NCI-H187 (cell line): ENCODE measurements around the gene RPS6KL1.
"Not testable (repeated sequence)": the region's sequence is repeated elsewhere in the genome, so short reads cannot be mapped to it uniquely, and the experiment has no call there.

ENCODE experiments used
- DNase-seq, 2 experiments: peaks; one replicate each; lab custom pipeline; 2025; lab: John Stamatoyannopoulos, UW

Gene RPS6KL1

GRCh38 chr14:74936151-74936550 lies 13.1 kb upstream of the RPS6KL1 start:
- no peak for DNase-seq

DNA sequence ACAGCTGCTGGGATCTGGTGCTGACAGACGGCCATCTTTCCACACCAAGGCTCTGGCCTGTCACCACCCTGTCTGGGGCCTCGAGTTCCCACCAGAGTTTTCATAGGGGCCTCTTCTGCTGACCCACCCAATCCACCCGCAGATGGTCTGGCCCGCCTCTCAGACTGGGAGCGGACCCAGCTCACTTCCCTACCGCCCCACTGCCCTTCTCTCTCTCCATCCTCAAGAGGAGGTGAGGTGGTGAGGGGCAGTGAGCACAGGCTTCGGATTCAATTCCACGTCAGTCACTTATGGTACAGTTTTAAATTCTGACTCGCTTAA lies 12.3 kb upstream of the RPS6KL1 start:
- no peak for DNase-seq

GRCh38 chr14:74934476-74935359 lies 11.7 kb upstream of the RPS6KL1 start:
- DNase-seq = no peak

- no peak for DNase-seq
Measured at GRCh38 chr14:74934041-74934440, 11.0 kb upstream of the RPS6KL1 start.

DNA sequence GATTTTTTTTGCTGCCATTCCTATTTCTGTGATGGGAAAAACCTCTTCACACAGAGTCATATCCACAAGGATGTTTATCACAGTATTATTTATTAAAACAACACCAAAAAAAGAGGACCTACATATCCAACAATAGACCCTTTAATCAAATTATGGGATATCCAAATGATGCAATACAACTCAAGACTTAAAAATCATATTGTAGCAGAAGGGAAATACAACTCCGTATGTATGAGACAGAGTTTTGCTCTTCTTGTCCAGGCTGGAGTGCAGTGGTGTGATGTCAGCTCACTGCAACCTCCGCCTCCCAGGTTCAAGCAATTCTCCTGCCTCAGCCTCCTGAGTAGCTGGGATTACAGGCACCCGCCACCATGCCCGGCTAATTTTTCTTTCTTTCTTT lies 9.9 kb upstream of the RPS6KL1 start:
- DNase-seq = not testable (repeated sequence)

DNA sequence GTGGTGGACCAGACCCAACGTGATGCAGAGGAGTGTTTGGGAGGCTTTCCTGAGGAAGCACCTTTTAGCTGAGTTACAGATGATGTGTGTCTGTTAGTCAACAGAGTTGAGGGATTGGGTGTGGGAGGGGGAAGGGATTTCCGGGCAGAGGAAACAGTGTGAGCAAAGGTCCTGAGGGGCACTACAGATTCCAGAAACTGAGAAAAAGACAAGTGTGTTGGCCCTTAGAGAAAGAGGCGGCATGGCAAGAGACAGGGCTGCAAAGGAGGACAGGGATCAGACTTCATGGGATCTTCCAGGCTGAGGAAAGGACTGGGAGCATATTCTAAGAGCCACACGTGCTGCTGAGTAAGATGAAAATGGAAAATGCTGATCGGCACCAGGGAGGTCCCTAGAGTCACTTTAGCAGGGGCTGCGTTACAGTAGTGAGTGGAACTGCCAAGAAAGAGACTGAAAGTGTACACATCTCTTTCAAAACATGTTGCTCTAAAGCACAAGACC lies 9.4 kb upstream of the RPS6KL1 start:
- DNase-seq = no peak

DNA sequence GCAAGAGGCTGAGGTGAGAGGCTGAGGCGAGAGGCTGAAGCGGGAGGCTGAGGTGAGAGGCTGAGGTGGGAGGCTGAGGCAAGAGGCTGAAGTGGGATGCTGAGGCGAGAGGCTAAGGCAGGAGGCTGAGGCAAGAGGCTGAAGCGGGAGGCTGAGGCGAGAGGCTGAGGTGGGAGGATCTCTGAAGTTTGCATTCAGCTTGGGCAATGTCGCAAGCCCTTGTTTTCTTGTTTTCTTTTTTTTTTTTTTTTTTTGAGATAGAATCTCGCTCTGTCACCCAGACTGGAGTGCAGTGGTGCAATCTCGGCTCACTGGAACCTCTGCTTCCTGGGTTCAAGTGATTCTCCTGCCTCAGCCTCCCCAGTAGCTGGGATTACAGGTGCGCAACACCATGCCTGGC lies 8.7 kb upstream of the RPS6KL1 start:
- not testable (repeated sequence) for DNase-seq

- no peak for DNase-seq
Measured at GRCh38 chr14:74929242-74929641, 6.2 kb upstream of the RPS6KL1 start.

- no peak for DNase-seq
Measured at GRCh38 chr14:74927225-74927624, 4.2 kb upstream of the RPS6KL1 start.

GRCh38 chr14:74924061-74924460 lies 1.0 kb upstream of the RPS6KL1 start:
- DNase-seq = no peak

DNA sequence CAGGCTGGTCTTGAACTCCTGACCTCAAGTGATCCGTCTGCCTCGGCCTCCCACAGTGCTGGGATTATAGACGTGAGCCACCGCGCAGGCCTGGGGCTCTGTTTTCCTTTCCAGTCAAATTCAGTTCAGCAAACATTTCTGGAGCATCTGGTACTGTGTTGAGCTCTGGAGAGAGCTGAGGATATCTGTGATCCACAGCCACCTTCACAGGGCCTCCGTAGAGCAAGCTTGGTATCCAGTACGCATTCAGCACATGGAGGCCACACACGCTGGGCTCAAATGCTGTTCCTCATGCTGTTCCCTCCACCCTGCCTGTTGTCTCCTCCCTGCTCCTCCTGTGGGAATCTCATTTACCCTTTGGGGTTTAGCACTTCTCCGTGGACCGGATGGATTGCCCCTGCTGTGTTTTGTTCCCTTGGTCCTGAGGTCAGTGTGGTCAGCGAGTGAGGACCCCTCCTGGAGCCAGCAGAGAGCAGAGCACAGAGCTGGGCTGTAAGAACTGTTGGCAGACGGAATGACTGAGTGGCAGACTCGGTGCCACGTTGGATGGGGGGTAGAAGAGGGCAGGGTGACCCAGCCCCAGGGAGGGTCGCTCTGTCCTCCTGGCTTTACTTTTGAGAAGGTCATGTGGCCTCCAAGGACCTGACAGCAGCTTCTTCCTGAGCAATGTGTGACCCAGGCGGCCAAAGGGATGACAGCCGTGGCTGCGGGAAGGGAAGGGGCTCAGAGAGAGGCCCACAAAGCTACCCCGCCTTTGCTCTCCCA lies 891 bp downstream of the RPS6KL1 start:
- no peak for DNase-seq

GRCh38 chr14:74921053-74921620 lies 1.9 kb downstream of the RPS6KL1 start:
- DNase-seq = no peak

GRCh38 chr14:74920281-74920680 lies 2.8 kb downstream of the RPS6KL1 start:
- DNase-seq = no peak

- DNase-seq = no peak
Measured at GRCh38 chr14:74919421-74920165, 3.5 kb downstream of the RPS6KL1 start.

GRCh38 chr14:74918380-74918779 lies 4.7 kb downstream of the RPS6KL1 start:
- no peak for DNase-seq

GRCh38 chr14:74917646-74918081 lies 5.4 kb downstream of the RPS6KL1 start:
- no peak for DNase-seq

GRCh38 chr14:74917178-74917543 lies 5.9 kb downstream of the RPS6KL1 start:
- no peak for DNase-seq

- no peak for DNase-seq
Measured at GRCh38 chr14:74915826-74916225, 7.2 kb downstream of the RPS6KL1 start.

GRCh38 chr14:74915426-74915825 lies 7.6 kb downstream of the RPS6KL1 start:
- DNase-seq = no peak

DNA sequence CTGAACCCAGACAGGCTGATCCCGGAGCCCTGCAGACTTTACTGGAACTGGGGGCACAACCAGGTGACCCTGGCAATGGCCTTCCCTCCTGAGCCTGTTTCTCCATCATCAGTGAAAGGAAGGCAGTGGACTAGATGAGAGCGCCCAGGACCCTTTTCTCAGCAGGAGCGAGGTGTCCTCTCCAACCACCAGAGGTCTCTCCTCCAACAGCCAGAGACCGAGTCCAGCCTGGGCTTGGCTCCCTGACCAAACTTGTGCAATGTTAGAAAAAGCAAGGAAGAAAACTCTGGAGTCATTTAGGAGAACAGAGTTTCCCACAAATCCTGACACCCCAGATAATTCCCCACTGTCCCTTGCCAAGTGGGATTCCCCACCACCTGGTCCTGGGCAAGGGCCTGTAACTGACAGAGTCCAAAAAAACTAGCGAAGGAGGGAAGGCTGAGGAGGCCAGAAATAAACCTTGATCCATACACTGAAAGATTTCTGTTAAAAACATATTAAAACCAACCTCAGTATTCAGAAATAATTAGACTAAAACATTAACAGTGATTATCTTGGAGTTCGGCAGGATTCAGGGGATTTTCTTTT lies 9.0 kb downstream of the RPS6KL1 start:
- DNase-seq = no peak

- DNase-seq = no peak
Measured at GRCh38 chr14:74913393-74913910, 9.6 kb downstream of the RPS6KL1 start.
